Astrocyte (in vitro differentiated cells and primary cell): ENCODE data around the gene KAT7. TPM values are rescaled to one million over a fixed set of nuclear protein-coding genes. Genes with fewer than 3 reads are reported as not detected.

Source experiments
- DNase-seq: peaks from one replicate; pipeline ENCODE4 v3.0.0-alpha.2; 2010; ENCODE audit warnings: low read depth
- FAIRE-seq: peaks from 2 replicates; lab custom pipeline; 2011; peaks lifted over from hg19 to GRCh38; lab: Jason Lieb, UNC
- H2AFZ ChIP-seq: 2 replicates; pipeline ENCODE4 v1.6.0; 2012; ENCODE audit warnings: low read depth, low read length, inconsistent platforms
- H3K27ac ChIP-seq: 2 replicates; pipeline ENCODE4 v1.5.1; 2011; ENCODE audit warnings: low read depth, low read length, inconsistent platforms
- H3K27me3 ChIP-seq: 2 replicates; pipeline ENCODE4 v1.6.0; 2011; ENCODE audit warnings: low read length, inconsistent platforms; ENCODE audit not compliant: insufficient read depth
- H3K36me3 ChIP-seq: 2 replicates; pipeline ENCODE4 v1.5.1; 2011; ENCODE audit warnings: low read length, inconsistent platforms; ENCODE audit not compliant: insufficient read depth
- H3K4me1 ChIP-seq: 2 replicates; pipeline ENCODE4 v1.5.1; 2011; ENCODE audit warnings: low read length, inconsistent platforms; ENCODE audit not compliant: insufficient read depth
- H3K4me2 ChIP-seq: 2 replicates; pipeline ENCODE4 v1.6.0; 2012; ENCODE audit warnings: low read length, inconsistent platforms
- H3K4me3 ChIP-seq: 2 replicates; pipeline ENCODE4 v1.5.1; 2011; ENCODE audit warnings: low read depth, mild to moderate bottlenecking, low read length, inconsistent platforms; ENCODE audit not compliant: insufficient read depth
- H3K79me2 ChIP-seq: 2 replicates; pipeline ENCODE4 v1.6.0; 2012; ENCODE audit warnings: mild to moderate bottlenecking, low read length, inconsistent platforms; ENCODE audit not compliant: insufficient read depth
- H3K9ac ChIP-seq: 2 replicates; pipeline ENCODE4 v1.6.0; 2012; ENCODE audit warnings: mild to moderate bottlenecking, low read length, inconsistent platforms
- H3K9me3 ChIP-seq: 2 replicates; pipeline ENCODE4 v1.5.1; 2012; ENCODE audit warnings: low read depth, mild to moderate bottlenecking, low read length, inconsistent platforms; ENCODE audit not compliant: insufficient read depth
- H4K20me1 ChIP-seq: 2 replicates; pipeline ENCODE4 v1.6.0; 2012; ENCODE audit warnings: low read length, inconsistent platforms; ENCODE audit not compliant: insufficient read depth
- H3K27ac Mint-ChIP-seq: one replicate; pipeline ENCODE4 v1.8.0; 2021; ENCODE audit warnings: mild to moderate bottlenecking, mixed read lengths; ENCODE audit not compliant: unreplicated experiment
- H3K27me3 Mint-ChIP-seq: one replicate; pipeline ENCODE4 v1.8.0; 2021; ENCODE audit warnings: low read depth, mixed read lengths; ENCODE audit not compliant: unreplicated experiment
- H3K36me3 Mint-ChIP-seq: one replicate; pipeline ENCODE4 v1.8.0; 2021; ENCODE audit warnings: low read depth, mixed read lengths; ENCODE audit not compliant: unreplicated experiment
- H3K4me1 Mint-ChIP-seq: one replicate; pipeline ENCODE4 v1.8.0; 2021; ENCODE audit warnings: low read depth, mixed read lengths; ENCODE audit not compliant: unreplicated experiment
- H3K4me3 Mint-ChIP-seq: one replicate; pipeline ENCODE4 v1.8.0; 2021; ENCODE audit warnings: mild to moderate bottlenecking, moderate library complexity, mixed read lengths; ENCODE audit not compliant: unreplicated experiment
- H3K9me3 Mint-ChIP-seq: one replicate; pipeline ENCODE4 v1.8.0; 2021; ENCODE audit warnings: mild to moderate bottlenecking, mixed read lengths; ENCODE audit not compliant: unreplicated experiment
- CTCF ChIP-seq: IDR thresholded peaks from 2 replicates; pipeline ENCODE4 v1.5.1; 2011; ENCODE audit warnings: low read depth, mild to moderate bottlenecking, inconsistent platforms, low read length, moderate library complexity; ENCODE audit not compliant: insufficient read depth
- EZH2 ChIP-seq: IDR thresholded peaks from 2 replicates; pipeline ENCODE4 v1.6.1; 2012; ENCODE audit warnings: mild to moderate bottlenecking, low read length, inconsistent platforms; ENCODE audit not compliant: insufficient read depth
- total RNA-seq: library from RNA; stranded (reverse); gene quantifications from 2 replicates; pipeline ENCODE4 v1.2.1, GENCODE V29; 2021

The KAT7 gene
- total RNA-seq, 1 donor from 2014 or later = 42.0 TPM

- Histone ChIP-seq H4K20me1 (no peaks in the 10 kb centered on the region), H3K4me2 (no peak overlapping the region), H3K79me2 (no peaks in the 10 kb centered on the region), H3K27me3 (peaks cover 48% of the 10 kb centered on the region), H3K27ac (no peak overlapping the region), H3K36me3 (no peaks in the 10 kb centered on the region), H3K4me3 (no peak overlapping the region), H3K9me3 (no peaks in the 10 kb centered on the region), H2AFZ (no peak overlapping the region), H3K9ac (no peak overlapping the region), H3K4me1 (no peaks in the 10 kb centered on the region)
- Mint-ChIP-seq H3K36me3 (no peaks in the 10 kb centered on the region), H3K27me3 (peaks cover 38% of the 10 kb centered on the region), H3K9me3 (no peaks in the 10 kb centered on the region), H3K4me1 (peaks cover 11% of the 10 kb centered on the region), H3K4me3 (no peak overlapping the region), H3K27ac (no peak overlapping the region)
- no peak for TF ChIP-seq EZH2
- no peak for TF ChIP-seq CTCF
- no peak for DNase-seq
- no peak for FAIRE-seq
Observed at GRCh38 chr17:49881054-49881402, 92.5 kb downstream of the KAT7 start.

- H3K4me1 Mint-ChIP-seq = peaks cover 17% of the 10 kb centered on the region
- no peaks in the 10 kb centered on the region for H3K36me3 ChIP-seq
- no peaks in the 10 kb centered on the region for H3K79me2 ChIP-seq
- H3K4me1 ChIP-seq = no peaks in the 10 kb centered on the region
- H3K9me3 ChIP-seq = no peaks in the 10 kb centered on the region
- H3K4me3 ChIP-seq = no peak overlapping the region
- peaks cover 51% of the 10 kb centered on the region for H3K27me3 ChIP-seq
- H3K4me3 Mint-ChIP-seq = no peak overlapping the region
- no peak overlapping the region for H2AFZ ChIP-seq
- no peak overlapping the region for H3K27ac Mint-ChIP-seq
- H4K20me1 ChIP-seq = no peaks in the 10 kb centered on the region
- FAIRE-seq (no peak), DNase-seq (no peak)
- peaks cover 43% of the 10 kb centered on the region for H3K27me3 Mint-ChIP-seq
- TF ChIP-seq EZH2 = no peak
- no peak for TF ChIP-seq CTCF
- H3K9me3 Mint-ChIP-seq = no peaks in the 10 kb centered on the region
- no peak overlapping the region for H3K27ac ChIP-seq
- no peaks in the 10 kb centered on the region for H3K36me3 Mint-ChIP-seq
- no peak overlapping the region for H3K9ac ChIP-seq
- H3K4me2 ChIP-seq = no peak overlapping the region
Observed at GRCh38 chr17:49882434-49882833, 94.0 kb downstream of the KAT7 start.

Other genes starting within 250 kb of the KAT7 start
- gene NXPH3, start 212.8 kb upstream of the KAT7 start, total RNA-seq = 0.19 and 0.43 TPM in 2 replicates
- 46.6 and 48.6 TPM in 2 replicates for gene SPOP, start 110.6 kb upstream of the KAT7 start, total RNA-seq
- gene SLC35B1, start 80.7 kb upstream of the KAT7 start, total RNA-seq = 54.3 and 61.1 TPM in 2 replicates
- 5.4 and 8.0 TPM in 2 replicates for gene FAM117A, start 24.6 kb upstream of the KAT7 start, total RNA-seq
- not detected in 2 replicates for gene TAC4, start 59.4 kb downstream of the KAT7 start, total RNA-seq
- not detected in 2 replicates for gene DLX4, start 180.5 kb downstream of the KAT7 start, total RNA-seq
- gene DLX3, start 206.5 kb downstream of the KAT7 start, total RNA-seq = 1.00 and 1.2 TPM in 2 replicates